ENCODE data around the gene PGC.

The PGC gene

GRCh38 chr6:41781366-41781730, 34.2 kb upstream of the PGC start:
- TF ChIP-seq SIN3A (IDR thresholded peaks at IDR 0.05; ENCODE audit: borderline replicate concordance, insufficient read depth, low read length) (no peak), TAF1 (IDR thresholded peaks at IDR 0.05; ENCODE audit: borderline replicate concordance, insufficient read depth, low read length) (no peak), FOXP2 (optimal IDR thresholded peaks at IDR 0.05; ENCODE audit: borderline replicate concordance, extremely low read depth, extremely low read length, insufficient read depth) (no peak), REST (IDR thresholded peaks at IDR 0.05; ENCODE audit: insufficient read depth in 1 of 2, low read depth in 2 of 2, low read length in 2 of 2) (no peak), POLR2AphosphoS5 (IDR thresholded peaks at IDR 0.05; ENCODE audit: low read depth, low read length) (no peak)

- no peak for TF ChIP-seq TAF1 (IDR thresholded peaks at IDR 0.05; ENCODE audit: borderline replicate concordance, insufficient read depth, low read length)
- TF ChIP-seq REST (IDR thresholded peaks at IDR 0.05; ENCODE audit: insufficient read depth in 1 of 2, low read depth in 2 of 2, low read length in 2 of 2): no peak
- TF ChIP-seq SIN3A (IDR thresholded peaks at IDR 0.05; ENCODE audit: borderline replicate concordance, insufficient read depth, low read length): no peak
These were observed 33.6 kb upstream of the PGC start, which contains the start of gene PRICKLE4 for GRCh38 chr6:41780551-41781365. TSS of gene PRICKLE4 (plus strand) at chr6:41780782. CDS start at chr6:41783474, 2,692 bp downstream.

GRCh38 chr6:41779788-41780550, 32.8 kb upstream of the PGC start, which contains the start of gene FRS3:
TSS of gene FRS3 (minus strand) at chr6:41779900. CDS start at chr6:41776987, 2,913 bp downstream.
- TF ChIP-seq POLR2AphosphoS5 (IDR thresholded peaks at IDR 0.05; ENCODE audit: low read depth, low read length): peak; percentile 35; the same call in 1 of the 2 replicates
- TF ChIP-seq FOXP2 (optimal IDR thresholded peaks at IDR 0.05; ENCODE audit: borderline replicate concordance, extremely low read depth, extremely low read length, insufficient read depth): no peak

GRCh38 chr6:41779336-41779735, 32.1 kb upstream of the PGC start:
- no peak for TF ChIP-seq POLR2AphosphoS5 (IDR thresholded peaks at IDR 0.05; ENCODE audit: low read depth, low read length)
- TF ChIP-seq FOXP2 (optimal IDR thresholded peaks at IDR 0.05; ENCODE audit: borderline replicate concordance, extremely low read depth, extremely low read length, insufficient read depth): no peak
- TF ChIP-seq SIN3A (IDR thresholded peaks at IDR 0.05; ENCODE audit: borderline replicate concordance, insufficient read depth, low read length): no peak
- no peak for TF ChIP-seq REST (IDR thresholded peaks at IDR 0.05; ENCODE audit: insufficient read depth in 1 of 2, low read depth in 2 of 2, low read length in 2 of 2)
- TF ChIP-seq TAF1 (IDR thresholded peaks at IDR 0.05; ENCODE audit: borderline replicate concordance, insufficient read depth, low read length): no peak

- no peak for TF ChIP-seq REST (IDR thresholded peaks at IDR 0.05; ENCODE audit: insufficient read depth in 1 of 2, low read depth in 2 of 2, low read length in 2 of 2)
- TF ChIP-seq TAF1 (IDR thresholded peaks at IDR 0.05; ENCODE audit: borderline replicate concordance, insufficient read depth, low read length): no peak
- TF ChIP-seq SIN3A (IDR thresholded peaks at IDR 0.05; ENCODE audit: borderline replicate concordance, insufficient read depth, low read length): no peak
- no peak for TF ChIP-seq FOXP2 (optimal IDR thresholded peaks at IDR 0.05; ENCODE audit: borderline replicate concordance, extremely low read depth, extremely low read length, insufficient read depth)
- no peak for TF ChIP-seq POLR2AphosphoS5 (IDR thresholded peaks at IDR 0.05; ENCODE audit: low read depth, low read length)
These were observed 31.7 kb upstream of the PGC start for GRCh38 chr6:41778895-41779294.

All from PFSK-1 (cell line).